Measurements from ENCODE around the gene LAGE3. TPM values are rescaled to one million over a fixed set of nuclear protein-coding genes. Genes with fewer than 3 reads are reported as not detected.
A peak's percentile ranks its signal among the peaks of the same experiment; 100 is the strongest.

LAGE3 gene
- total and polyA plus RNA-seq, 7 donors, result 10.7 to 64.8 (median 24.1) TPM

- Histone ChIP-seq H3K9me3 (no peaks in the 10 kb centered on the region), H3K4me1 (no peaks in the 10 kb centered on the region), H3K27me3 (ENCODE audit: insufficient read depth in 3 of 3, low read length in 2 of 3) (no peaks in the 10 kb centered on the region), H3K36me3 (ENCODE audit: insufficient read depth in 1 of 2, low read depth in 1 of 2) (peaks cover 0 to 6% of the 10 kb centered on the region in 2 donors), H3K27ac (peak within 1 kb of the TSS; percentile 41), H3K4me3 (peak within 1 kb of the TSS; percentile 69)
- intact Hi-C loops (cut with DNase I), result no loop called here
- no peak for TF ChIP-seq CTCF (IDR thresholded peaks at IDR 0.05)
- ATAC-seq (peak; percentile 53 to 75 (median 65)), DNase-seq (peak; percentile 53 to 68)
- 2 to 38% (median 20%) methylated on average over 1 to 84 of the region's 88 CpGs for WGBS, 3 donors
Measured at GRCh38 chrX:154458116-154458953, 20.7 kb downstream of the LAGE3 start, which contains the start of gene PLXNA3. TSS of gene PLXNA3 (plus strand) at chrX:154458281. CDS start at chrX:154460184, 1,903 bp downstream.

GRCh38 chrX:154457491-154458115 lies 21.5 kb downstream of the LAGE3 start:
- ATAC-seq (peak; percentile 22 to 53 (median 46)), DNase-seq (no peak)
- Histone ChIP-seq H3K4me1 (no peaks in the 10 kb centered on the region), H3K9me3 (no peaks in the 10 kb centered on the region), H3K27me3 (ENCODE audit: insufficient read depth in 3 of 3, low read length in 2 of 3) (no peaks in the 10 kb centered on the region), H3K36me3 (ENCODE audit: insufficient read depth in 1 of 2, low read depth in 1 of 2) (peaks cover 0 to 13% of the 10 kb centered on the region in 2 donors), H3K4me3 (peak overlapping the region; percentile 69), H3K27ac (peak overlapping the region; percentile 41)
- TF ChIP-seq CTCF (IDR thresholded peaks at IDR 0.05), result no peak
- WGBS, 3 donors, result 4 to 32% (median 12%) methylated on average over 17 to 65 of the region's 65 CpGs
- intact Hi-C loops (cut with DNase I), result no loop called here

DNA sequence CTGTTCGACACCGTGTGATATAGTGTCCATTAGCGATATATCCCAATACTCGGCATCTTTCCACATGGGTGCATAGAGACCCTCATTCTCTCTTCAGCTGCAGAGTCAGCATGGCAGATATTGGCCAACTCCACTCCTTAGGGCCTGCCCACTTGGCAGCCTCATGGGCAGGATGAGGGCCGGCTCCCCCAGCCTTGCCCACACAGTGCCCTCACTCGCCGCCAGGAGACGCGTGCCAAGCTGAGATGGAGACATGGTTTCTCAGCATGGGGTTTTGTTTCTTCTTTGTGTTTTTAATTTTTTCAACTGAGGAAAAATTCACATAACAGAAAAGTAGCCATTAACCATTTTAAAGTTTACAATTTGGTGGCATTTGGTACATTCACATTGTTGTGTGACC lies 26.3 kb downstream of the LAGE3 start:
- Histone ChIP-seq H3K36me3 (ENCODE audit: insufficient read depth in 1 of 2, low read depth in 1 of 2) (peaks cover 2 to 47% of the 10 kb centered on the region in 2 donors), H3K9me3 (no peaks in the 10 kb centered on the region), H3K4me1 (no peaks in the 10 kb centered on the region), H3K4me3 (no peak overlapping the region), H3K27ac (no peak overlapping the region), H3K27me3 (ENCODE audit: insufficient read depth in 3 of 3, low read length in 2 of 3) (no peaks in the 10 kb centered on the region)
- ATAC-seq, result no peak
- no peak for TF ChIP-seq CTCF (IDR thresholded peaks at IDR 0.05)
- DNase-seq, result no peak
- intact Hi-C loops (cut with DNase I), result no loop called here
- WGBS, 3 donors, result 76 to 84% (median 81%) methylated on average over 9 of the region's 9 CpGs

- 76 to 85% (median 82%) methylated on average over 15 to 17 of the region's 17 CpGs for WGBS, 3 donors
- intact Hi-C loops (cut with DNase I), result no loop called here
- Histone ChIP-seq H3K4me1 (peaks cover 3% of the 10 kb centered on the region), H3K27ac (no peak overlapping the region), H3K27me3 (ENCODE audit: insufficient read depth in 3 of 3, low read length in 2 of 3) (no peaks in the 10 kb centered on the region), H3K36me3 (ENCODE audit: insufficient read depth in 1 of 2, low read depth in 1 of 2) (peaks cover 2 to 66% of the 10 kb centered on the region in 2 donors), H3K4me3 (no peak overlapping the region), H3K9me3 (no peaks in the 10 kb centered on the region)
- DNase-seq (no peak), ATAC-seq (no peak)
- TF ChIP-seq CTCF (IDR thresholded peaks at IDR 0.05), result no peak
Measured at GRCh38 chrX:154450312-154450711, 28.8 kb downstream of the LAGE3 start.

All from psoas muscle (tissue), 8 donors.